GM21367 (cell line): Measurements from ENCODE around the gene C7orf33.

Experiments
- ATAC-seq: cut with Tn5 transposase; IDR thresholded peaks from one replicate; pipeline ENCODE4 v1.9.1; 2021; ENCODE audit not compliant: unreplicated experiment

Gene C7orf33

GRCh38 chr7:148624735-148625134 is 34.2 kb downstream of the C7orf33 start:
- no peak for ATAC-seq

GRCh38 chr7:148625342-148625741 is 34.8 kb downstream of the C7orf33 start:
- no peak for ATAC-seq

GRCh38 chr7:148626828-148627227 is 36.3 kb downstream of the C7orf33 start:
- ATAC-seq: no peak

- no peak for ATAC-seq
These were observed 37.4 kb downstream of the C7orf33 start for GRCh38 chr7:148628011-148628410.

DNA sequence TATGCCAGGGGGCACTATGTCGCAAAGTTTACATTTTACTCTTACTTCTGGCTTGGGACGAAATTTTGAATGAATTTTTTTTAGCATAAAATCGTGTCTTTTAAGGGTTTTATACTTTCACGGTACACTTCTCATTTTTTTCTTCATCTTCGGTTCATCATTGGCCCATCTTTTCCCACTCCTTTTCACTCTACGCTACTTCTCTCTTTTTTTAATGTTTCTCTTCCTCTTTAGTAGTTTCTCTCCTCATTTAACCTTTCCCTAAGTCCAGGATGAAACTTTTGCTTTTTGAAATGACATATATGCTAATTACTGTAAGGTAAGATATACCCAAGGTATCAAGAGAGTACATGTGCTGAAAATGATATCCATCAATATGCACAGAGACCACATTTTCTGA is 39.5 kb downstream of the C7orf33 start:
- ATAC-seq: no peak

GRCh38 chr7:148633761-148634160 is 43.2 kb downstream of the C7orf33 start:
- peak; percentile 63 for ATAC-seq

DNA sequence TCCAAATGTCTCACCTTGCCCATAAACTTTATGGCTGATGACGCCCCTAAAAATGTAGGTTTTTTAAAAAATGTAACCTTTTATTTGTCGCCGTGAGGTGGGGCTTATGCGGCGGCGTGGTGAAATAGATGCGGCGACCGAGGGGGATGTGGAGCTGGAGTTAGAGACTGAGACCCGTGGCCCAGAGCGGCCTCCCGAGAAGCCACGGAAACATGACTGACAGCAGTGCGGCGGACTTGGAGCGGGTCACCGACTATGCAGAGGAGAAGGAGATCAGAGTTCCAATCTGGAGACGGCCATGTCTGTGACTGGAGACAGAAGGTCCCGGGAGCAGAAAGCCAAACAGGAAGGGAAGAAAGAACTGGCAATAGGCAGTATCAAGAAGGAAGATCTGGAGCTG is 46.5 kb downstream of the C7orf33 start:
- ATAC-seq: no peak

GRCh38 chr7:148645898-148646297 is 55.3 kb downstream of the C7orf33 start:
- ATAC-seq: no peak

DNA sequence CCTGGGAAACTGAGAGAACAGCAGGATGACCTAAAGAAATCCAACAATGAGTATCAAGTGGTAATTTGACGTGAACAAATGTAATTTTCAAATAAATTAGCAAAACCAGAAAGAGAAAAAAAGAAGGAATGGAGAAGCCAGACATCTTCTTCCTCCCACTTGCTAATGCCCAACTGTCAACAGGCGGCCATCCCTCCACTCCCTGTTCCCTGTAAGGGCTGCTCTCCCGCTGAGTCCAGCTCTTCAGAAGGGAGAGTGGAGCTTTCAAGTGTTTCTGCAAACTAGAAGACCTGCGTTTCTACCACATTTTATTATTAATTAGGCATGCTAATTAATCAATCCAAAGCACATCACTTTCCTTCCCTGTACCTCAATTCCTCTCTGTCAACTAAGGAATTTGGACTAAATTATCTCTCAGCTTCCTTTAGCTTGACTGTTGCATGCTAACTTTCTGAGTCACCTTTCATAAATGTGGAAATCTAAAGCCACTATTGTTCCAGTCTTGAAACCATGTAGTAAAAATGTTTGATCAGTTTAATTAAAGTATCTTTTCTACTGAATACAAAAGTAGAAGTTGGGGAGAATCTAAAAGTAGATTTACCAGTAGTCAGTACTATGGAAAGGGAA is 59.8 kb downstream of the C7orf33 start:
- no peak for ATAC-seq

DNA sequence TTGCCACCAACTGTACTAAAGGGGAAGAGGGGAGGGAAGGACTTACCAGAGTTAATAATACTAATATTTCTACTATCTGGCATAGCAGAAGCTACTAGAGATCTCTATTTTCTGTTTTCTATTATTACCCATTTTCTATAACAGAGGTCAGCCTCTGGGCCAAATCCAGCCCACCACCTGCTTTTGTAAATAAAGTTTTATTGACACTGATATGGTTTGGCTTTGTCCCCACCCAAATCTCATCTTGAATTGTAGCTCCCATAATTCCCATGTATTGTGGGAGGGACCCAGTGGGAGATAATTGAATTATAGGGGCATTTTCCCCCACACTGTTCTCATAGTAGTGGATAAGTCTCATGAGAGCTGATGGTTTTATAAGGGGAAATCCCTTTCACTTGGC is 62.2 kb downstream of the C7orf33 start:
- no peak for ATAC-seq

DNA sequence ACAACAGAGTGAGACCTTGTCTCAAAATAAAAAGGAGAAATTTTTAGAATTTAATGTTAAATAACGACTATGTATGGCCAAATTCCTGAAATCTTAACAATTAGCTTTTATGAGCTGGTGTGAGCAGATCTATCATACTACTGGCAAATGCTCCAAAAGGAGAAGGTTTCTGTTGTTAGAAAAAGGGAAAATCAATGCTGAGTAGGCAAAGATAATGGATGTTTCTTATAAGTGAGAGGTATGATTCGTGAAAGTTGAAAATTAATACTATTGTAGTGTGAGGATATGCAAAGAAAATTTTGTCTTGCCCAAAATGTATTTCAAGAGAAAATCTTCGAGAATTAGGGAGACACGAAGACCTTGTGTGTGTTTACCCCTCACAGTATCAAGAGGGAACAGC is 67.4 kb downstream of the C7orf33 start:
- no peak for ATAC-seq

GRCh38 chr7:148661471-148661870 is 70.9 kb downstream of the C7orf33 start:
- ATAC-seq: no peak

- no peak for ATAC-seq
These were observed 72.1 kb downstream of the C7orf33 start for GRCh38 chr7:148662646-148663045.

DNA sequence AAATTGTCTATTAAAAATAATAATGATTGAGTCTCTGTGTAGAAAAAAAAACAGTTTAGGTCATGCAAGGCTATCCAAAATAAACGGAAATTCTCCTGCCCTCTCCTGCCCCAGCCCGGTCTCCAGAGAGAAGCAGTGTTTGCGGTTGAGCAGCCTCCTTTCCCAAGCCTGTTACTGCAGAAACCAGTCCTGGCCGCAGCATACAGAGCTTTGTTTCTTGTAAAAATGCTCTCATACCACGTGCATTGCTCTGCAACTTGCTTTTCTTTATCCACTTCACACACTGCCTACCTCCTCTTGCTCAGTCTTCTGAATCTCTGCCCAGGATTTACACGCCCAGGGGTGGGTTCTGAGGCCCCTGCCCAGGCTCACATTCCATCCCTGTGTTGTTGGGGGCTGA is 73.8 kb downstream of the C7orf33 start:
- ATAC-seq: no peak

GRCh38 chr7:148665221-148665620 is 74.7 kb downstream of the C7orf33 start:
- ATAC-seq: no peak
